HG02943 (cell line): ENCODE measurements around the gene ZNF799.
A peak's percentile ranks its signal among the peaks of the same experiment; 100 is the strongest.
"Not testable (repeated sequence)": the region's sequence is repeated elsewhere in the genome, so short reads cannot be mapped to it uniquely, and the experiment has no call there.

ENCODE experiments used
- ATAC-seq: cut with Tn5 transposase; IDR thresholded peaks from one replicate; pipeline ENCODE4 v1.9.1; 2021; ENCODE audit warnings: mild to moderate bottlenecking, low read depth, moderate library complexity; ENCODE audit not compliant: unreplicated experiment

Gene ZNF799

GRCh38 chr19:12400633-12401502 is at the start of gene ZNF799:
TSS of gene ZNF799 (minus strand) at chr19:12401271. CDS start at chr19:12401070, 201 bp downstream.
- peak; percentile 53 for ATAC-seq

GRCh38 chr19:12450844-12451243 is 49.8 kb upstream of the ZNF799 start:
- ATAC-seq: no peak

GRCh38 chr19:12448808-12449207 is 47.7 kb upstream of the ZNF799 start:
- no peak for ATAC-seq

- ATAC-seq: peak; percentile 95
Measured at GRCh38 chr19:12440541-12441316, 39.7 kb upstream of the ZNF799 start, which contains the start of gene ZNF443. TSS of gene ZNF443 (minus strand) at chr19:12441021. CDS start at chr19:12440914, 107 bp downstream.

- ATAC-seq: peak; percentile 32
Measured at GRCh38 chr19:12439686-12440540, 38.8 kb upstream of the ZNF799 start.

GRCh38 chr19:12430726-12431299 is 29.7 kb upstream of the ZNF799 start:
- not testable (repeated sequence) for ATAC-seq

GRCh38 chr19:12425888-12426274 is 24.8 kb upstream of the ZNF799 start:
- ATAC-seq: no peak

- ATAC-seq: no peak
Measured at GRCh38 chr19:12425236-12425887, 24.3 kb upstream of the ZNF799 start.

- ATAC-seq: not testable (repeated sequence)
Measured at GRCh38 chr19:12417273-12417672, 16.2 kb upstream of the ZNF799 start.

GRCh38 chr19:12411893-12412292 is 10.8 kb upstream of the ZNF799 start:
- no peak for ATAC-seq

- ATAC-seq: peak; percentile 54
Measured at GRCh38 chr19:12399901-12400632, 1.0 kb downstream of the ZNF799 start.

- not testable (repeated sequence) for ATAC-seq
Measured at GRCh38 chr19:12391148-12391547, 9.9 kb downstream of the ZNF799 start.

- not testable (repeated sequence) for ATAC-seq
Measured at GRCh38 chr19:12386365-12386764, 14.7 kb downstream of the ZNF799 start.

GRCh38 chr19:12380444-12380737 is 20.7 kb downstream of the ZNF799 start:
- no peak for ATAC-seq

GRCh38 chr19:12379732-12380443 is 21.2 kb downstream of the ZNF799 start:
- ATAC-seq: no peak

- no peak for ATAC-seq
Measured at GRCh38 chr19:12374026-12374425, 27.0 kb downstream of the ZNF799 start.

- peak; percentile 96 for ATAC-seq
Measured at GRCh38 chr19:12365236-12366162, 35.6 kb downstream of the ZNF799 start, which contains the start of gene ZNF442. TSS of gene ZNF442 (minus strand) at chr19:12365683. CDS start at chr19:12363631, 2,052 bp downstream.
